H1 (cell line): ENCODE data around the gene DYDC1. TPM values are rescaled to one million over a fixed set of nuclear protein-coding genes. Genes with fewer than 3 reads are reported as not detected.

Source experiments
- CTCF ChIA-PET: fragments of 300-600 bp; sonication (Branson Sonifier 250); formaldehyde crosslinking; loops from one replicate; lab custom pipeline; 2021; ENCODE audit not compliant: partially characterized antibody; lab: Charles Lee
- POLR2A ChIA-PET: fragments of 300-600 bp; sonication (Branson Sonifier 250); formaldehyde crosslinking; loops from one replicate; lab custom pipeline; 2021; ENCODE audit warnings: inconsistent platforms; ENCODE audit not compliant: partially characterized antibody; lab: Charles Lee
- DNase-seq, 2 experiments: peaks; one replicate each; pipeline versions ENCODE4 v3.0.0 to v3.0.0-alpha.2; 2010 to 2022; ENCODE audit warnings: low spot score in 2 of 2, low read depth in 1 of 2, mixed read lengths in 1 of 2
- FAIRE-seq: peaks from 2 replicates; lab custom pipeline; 2011; peaks lifted over from hg19 to GRCh38; lab: Jason Lieb, UNC
- H2AFZ ChIP-seq: 2 replicates; pipeline ENCODE4 v1.8.1; 2012; ENCODE audit warnings: low read length, inconsistent platforms
- H2AK5ac ChIP-seq: 2 replicates; pipeline ENCODE4 v1.6.1; 2013; ENCODE audit warnings: low read depth, low read length
- H2BK120ac ChIP-seq: replicated peaks from 2 replicates; pipeline ENCODE3; 2013; ENCODE audit warnings: low read depth, low read length, inconsistent platforms
- H2BK12ac ChIP-seq: 2 replicates; pipeline ENCODE4 v1.6.1; 2013; ENCODE audit warnings: low read depth, low read length
- H2BK15ac ChIP-seq: 2 replicates; pipeline ENCODE4 v1.6.1; 2013; ENCODE audit warnings: low read length
- H2BK20ac ChIP-seq: 2 replicates; pipeline ENCODE4 v1.6.1; 2013; ENCODE audit warnings: low read length
- H2BK5ac ChIP-seq: 2 replicates; pipeline ENCODE4 v1.6.1; 2013; ENCODE audit warnings: low read depth, low read length
- H3K14ac ChIP-seq: 2 replicates; pipeline ENCODE4 v1.6.1; 2013; ENCODE audit warnings: inconsistent platforms; ENCODE audit not compliant: insufficient read length
- H3K18ac ChIP-seq: 2 replicates; pipeline ENCODE4 v1.6.1; 2013; ENCODE audit warnings: low read length; ENCODE audit errors: extremely low read depth
- H3K23ac ChIP-seq: 2 replicates; pipeline ENCODE4 v1.6.1; 2013; ENCODE audit warnings: inconsistent platforms; ENCODE audit not compliant: insufficient read length
- H3K23me2 ChIP-seq: 2 replicates; pipeline ENCODE4 v1.6.1; 2013; ENCODE audit warnings: low read depth, low read length
- H3K27ac ChIP-seq: 2 replicates; pipeline ENCODE4 v1.6.1; 2011; ENCODE audit warnings: low read depth, low read length, inconsistent platforms
- H3K27me3 ChIP-seq, 4 experiments: replicated peaks in 1 of 4; 1 replicate in 1 of 4; 2 replicates in 3 of 4; pipeline versions ENCODE4 v1.6.1 to v1.8.1; 2011 to 2013; ENCODE audit warnings: low read length in 3 of 4, mild to moderate bottlenecking in 3 of 4, inconsistent platforms in 2 of 4, mixed read lengths in 2 of 4, moderate library complexity in 1 of 4; ENCODE audit not compliant: control insufficient read depth in 3 of 4, insufficient read depth in 3 of 4; ENCODE audit errors: extremely low read depth in 1 of 4
- H3K36me3 ChIP-seq, 4 experiments: 2 replicates each; pipeline versions ENCODE4 v1.6.1 to v1.8.1; 2011 to 2013; ENCODE audit warnings: mild to moderate bottlenecking in 4 of 4, low read length in 3 of 4, moderate library complexity in 2 of 4, control low read depth in 1 of 4, inconsistent platforms in 1 of 4; ENCODE audit not compliant: insufficient read depth in 4 of 4, control insufficient read depth in 2 of 4
- H3K4ac ChIP-seq: replicated peaks from 2 replicates; pipeline ENCODE3; 2013; ENCODE audit warnings: low read length, low read depth, mixed read lengths, inconsistent platforms; ENCODE audit not compliant: insufficient read length
- H3K4me1 ChIP-seq, 4 experiments: replicated peaks in 1 of 4; 1 replicate in 1 of 4; 2 replicates in 3 of 4; pipeline versions ENCODE4 v1.6.1 to v1.8.1; 2011 to 2013; ENCODE audit warnings: low read length in 3 of 4, inconsistent platforms in 2 of 4, mixed read lengths in 1 of 4; ENCODE audit not compliant: insufficient read depth in 4 of 4, control insufficient read depth in 3 of 4
- H3K4me2 ChIP-seq, 2 experiments: 2 replicates each; pipeline versions ENCODE4 v1.6.1 to v1.8.1; 2011 to 2013; ENCODE audit warnings: low read depth in 2 of 2, low read length in 2 of 2, control low read depth in 1 of 2, inconsistent platforms in 1 of 2, mild to moderate bottlenecking in 1 of 2; ENCODE audit not compliant: insufficient read depth in 1 of 2
- H3K4me3 ChIP-seq, 4 experiments: fragments of 200-600, 300-600 bp in 1 of 4; sonication (generic), shearing (Covaris generic), sonication (Bioruptor Twin) in 1 of 4; 2 replicates each; pipeline versions ENCODE4 v1.5.1 to v1.8.1; 2011 to 2016; ENCODE audit warnings: low read length in 4 of 4, low read depth in 3 of 4, control low read depth in 2 of 4, inconsistent platforms in 2 of 4, mild to moderate bottlenecking in 2 of 4, mixed read lengths in 1 of 4, moderate library complexity in 1 of 4; ENCODE audit not compliant: insufficient read depth in 2 of 4; ENCODE audit errors: extremely low read depth in 1 of 4
- H3K56ac ChIP-seq: replicated peaks from 2 replicates; pipeline ENCODE3; 2013; ENCODE audit warnings: low read depth, mild to moderate bottlenecking, mixed read lengths, low read length, inconsistent platforms; ENCODE audit not compliant: insufficient read length
- H3K79me1 ChIP-seq: 2 replicates; pipeline ENCODE4 v1.6.1; 2013; ENCODE audit warnings: low read depth, low read length, control low read depth
- H3K79me2 ChIP-seq, 2 experiments: 2 replicates each; pipeline versions ENCODE4 v1.6.1 to v1.8.1; 2012 to 2013; ENCODE audit warnings: low read length in 2 of 2, mild to moderate bottlenecking in 2 of 2, inconsistent platforms in 1 of 2; ENCODE audit not compliant: insufficient read depth in 2 of 2, control insufficient read depth in 1 of 2
- H3K9ac ChIP-seq, 4 experiments: replicated peaks in 1 of 4; 1 replicate in 1 of 4; 2 replicates in 3 of 4; pipeline versions ENCODE4 v1.6.1 to v1.8.1; 2011 to 2013; ENCODE audit warnings: low read depth in 3 of 4, low read length in 3 of 4, control low read depth in 2 of 4, mild to moderate bottlenecking in 2 of 4, moderate library complexity in 2 of 4, inconsistent platforms in 1 of 4; ENCODE audit errors: extremely low read depth in 1 of 4
- H3K9me3 ChIP-seq, 2 experiments: 2 replicates each; pipeline versions ENCODE4 v1.6.1 to v1.8.1; 2012 to 2013; ENCODE audit warnings: mild to moderate bottlenecking in 2 of 2, moderate library complexity in 2 of 2, control low read depth in 1 of 2, inconsistent platforms in 1 of 2, low read depth in 1 of 2, low read length in 1 of 2, mixed read lengths in 1 of 2; ENCODE audit not compliant: insufficient read depth in 2 of 2
- H4K20me1 ChIP-seq, 2 experiments: replicated peaks in 1 of 2; 2 replicates each; pipeline versions ENCODE3 to v1.8.1; 2011 to 2013; ENCODE audit warnings: inconsistent platforms in 2 of 2, low read length in 2 of 2, mild to moderate bottlenecking in 1 of 2; ENCODE audit not compliant: insufficient read depth in 2 of 2, control insufficient read depth in 1 of 2
- H4K5ac ChIP-seq: 2 replicates; pipeline ENCODE4 v1.6.1; 2013; ENCODE audit warnings: low read length, low read depth, mixed read lengths, inconsistent platforms; ENCODE audit not compliant: insufficient read length
- H4K8ac ChIP-seq: 2 replicates; pipeline ENCODE4 v1.8.0; 2013; ENCODE audit warnings: mild to moderate bottlenecking, moderate library complexity, low read length, inconsistent platforms; ENCODE audit not compliant: insufficient read depth; ENCODE audit errors: extremely low read depth
- H4K91ac ChIP-seq: replicated peaks from 2 replicates; pipeline ENCODE3; 2013; ENCODE audit warnings: low read length, mixed read lengths, inconsistent platforms; ENCODE audit not compliant: insufficient read length
- HDAC6 ChIP-seq: IDR thresholded peaks from one replicate; pipeline ENCODE4 v1.7.1; 2012; ENCODE audit warnings: low read depth, mild to moderate bottlenecking, inconsistent platforms, low read length, moderate library complexity
- KDM5A ChIP-seq: fragments of 200-600 bp; IDR thresholded peaks from 2 replicates; pipeline ENCODE4 v1.7.1; 2012; ENCODE audit warnings: mild to moderate bottlenecking, low read length, inconsistent platforms, mixed read lengths
- POLR2A ChIP-seq, 2 experiments: IDR thresholded peaks; 1 replicate in 1 of 2; 2 replicates in 1 of 2; pipeline ENCODE4 v1.6.1; 2011; ENCODE audit warnings: low read depth in 2 of 2, low read length in 2 of 2, mild to moderate bottlenecking in 2 of 2; ENCODE audit errors: control extremely low read depth in 1 of 2
- USF2 ChIP-seq: IDR thresholded peaks from 2 replicates; pipeline ENCODE4 v1.6.1; 2011; ENCODE audit warnings: low read length, improper control_type of control experiment
- WGBS, 2 experiments: shearing (Covaris generic) in 1 of 2; methylation state at CpG; one replicate each; pipeline versions ENCODE4 v1.1.6 to v1.1.7; 2013 to 2015; ENCODE audit warnings: low lambda C conversion rate in 2 of 2, mixed read lengths in 2 of 2, inconsistent platforms in 1 of 2, low coverage in 1 of 2, missing lambda C conversion rate in 1 of 2; ENCODE audit not compliant: insufficient replicate concordance in 2 of 2, insufficient coverage in 1 of 2, insufficient read length in 1 of 2; ENCODE audit errors: extremely low coverage in 1 of 2, missing lambda C conversion rate in 1 of 2; 5-methylcytosine and 5-hydroxymethylcytosine counted together
- polyA plus RNA-seq, 7 experiments: library from polyadenylated mRNA; depleted of rRNA in 3 of 7; stranded (reverse) in 5 of 7; unstranded in 2 of 7; fragments of >200 nt in 5 of 7; fragments of 200-250 nt in 2 of 7; gene quantifications; 1 replicate in 5 of 7; 2 replicates in 1 of 7; 4 replicates in 1 of 7; pipeline versions ENCODE4 v1.2.1 to v1.2.3, GENCODE V29; 2011 to 2013; ENCODE audit warnings: missing spikeins in 2 of 7, mixed read lengths in 2 of 7
- total RNA-seq: library from RNA; stranded (reverse); fragmentation: NEBNext Ultra II Directional; extraction: Animal tissue kit (Norgen Biotek cat#: 25700); gene quantifications from 2 replicates; pipeline ENCODE4 v1.2.1, GENCODE V29; 2021

Gene DYDC1
- total and polyA plus RNA-seq, 2 of the 8 experiments (the other 6 are each of a cell fraction or from before 2014, with no cell fraction given), result not detected

- no peak overlapping the region for H2BK15ac ChIP-seq
- no peak overlapping the region for H3K23ac ChIP-seq
- H3K4me3 ChIP-seq, result no peak overlapping the region
- no peaks in the 10 kb centered on the region for H4K20me1 ChIP-seq
- H3K27ac ChIP-seq, result no peak overlapping the region
- no peak overlapping the region for H3K4ac ChIP-seq
- H3K4me1 ChIP-seq, result no peaks in the 10 kb centered on the region
- no peak overlapping the region for H3K4me2 ChIP-seq
- H2BK12ac ChIP-seq, result no peak overlapping the region
- no peak overlapping the region for H3K56ac ChIP-seq
- DNase-seq (no peak), FAIRE-seq (no peak)
- H3K18ac ChIP-seq, result no peak overlapping the region
- H3K9me3 ChIP-seq, result peaks cover 5% of the 10 kb centered on the region in 2 experiments; a peak in 3 of 4 replicates
- 78% methylated on average over 3 of the region's 3 CpGs; no CpG with 5 or more reads in 1 of the 2 experiments for WGBS, 2 experiments
- no peak overlapping the region for H2AFZ ChIP-seq
- no peak overlapping the region for H4K91ac ChIP-seq
- H4K8ac ChIP-seq, result no peak overlapping the region
- no peak overlapping the region for H2BK5ac ChIP-seq
- no peak overlapping the region for H3K9ac ChIP-seq
- no peak overlapping the region for H4K5ac ChIP-seq
- no peaks in the 10 kb centered on the region for H3K79me2 ChIP-seq
- H3K14ac ChIP-seq, result no peak overlapping the region
- H2AK5ac ChIP-seq, result no peak overlapping the region
- H3K36me3 ChIP-seq, result no peaks in the 10 kb centered on the region
- H3K27me3 ChIP-seq, result no peaks in the 10 kb centered on the region
- no peaks in the 10 kb centered on the region for H3K23me2 ChIP-seq
- ChIA-PET CTCF (interaction anchor here (0.6 to 0.7 kb wide), 2 partner anchors 40 to 76 kb away, joined by 3 read pairs; no protein-coding TSS in a partner anchor), POLR2A (no interaction called here)
- no peaks in the 10 kb centered on the region for H3K79me1 ChIP-seq
- no peak overlapping the region for H2BK120ac ChIP-seq
- H2BK20ac ChIP-seq, result no peak overlapping the region
- no peak for TF ChIP-seq POLR2A (IDR thresholded peaks at IDR 0.05; ENCODE audit: control extremely low read depth in 1 of 2, low read depth in 2 of 2, low read length in 2 of 2)
- no peak for TF ChIP-seq KDM5A
- no peak for TF ChIP-seq HDAC6
- no peak for TF ChIP-seq USF2
Measured at GRCh38 chr10:80296942-80297341, 59.6 kb downstream of the DYDC1 start.
